Globus pallidus (tissue), 1 donor: ENCODE data around the gene RAB40B.
"Not testable (repeated sequence)": the region's sequence is repeated elsewhere in the genome, so short reads cannot be mapped to it uniquely, and the experiment has no call there.

Source experiments
- DNase-seq: peaks from one replicate; pipeline ENCODE4 v3.0.0-alpha.2; 2015; ENCODE audit warnings: low spot score

Gene RAB40B

GRCh38 chr17:82667668-82668000 is 30.9 kb downstream of the RAB40B start:
- DNase-seq = no peak

- no peak for DNase-seq
Measured at GRCh38 chr17:82666931-82667667, 31.4 kb downstream of the RAB40B start.

- no peak for DNase-seq
Measured at GRCh38 chr17:82665891-82666290, 32.6 kb downstream of the RAB40B start.

- no peak for DNase-seq
Measured at GRCh38 chr17:82665217-82665616, 33.3 kb downstream of the RAB40B start.

- no peak for DNase-seq
Measured at GRCh38 chr17:82664701-82665182, 33.8 kb downstream of the RAB40B start.

GRCh38 chr17:82664276-82664575 is 34.3 kb downstream of the RAB40B start:
- no peak for DNase-seq

- no peak for DNase-seq
Measured at GRCh38 chr17:82663381-82664275, 34.9 kb downstream of the RAB40B start.

- no peak for DNase-seq
Measured at GRCh38 chr17:82662711-82663261, 35.7 kb downstream of the RAB40B start.

- no peak for DNase-seq
Measured at GRCh38 chr17:82661717-82662683, 36.5 kb downstream of the RAB40B start.

GRCh38 chr17:82659886-82660285 is 38.6 kb downstream of the RAB40B start:
- DNase-seq = no peak

GRCh38 chr17:82658796-82659452 is 39.6 kb downstream of the RAB40B start:
- DNase-seq = no peak

- no peak for DNase-seq
Measured at GRCh38 chr17:82658331-82658730, 40.2 kb downstream of the RAB40B start.

- no peak for DNase-seq
Measured at GRCh38 chr17:82657926-82658325, 40.6 kb downstream of the RAB40B start.

GRCh38 chr17:82656266-82656665 is 42.2 kb downstream of the RAB40B start:
- no peak for DNase-seq

GRCh38 chr17:82655523-82655922 is 43.0 kb downstream of the RAB40B start:
- DNase-seq = no peak

- no peak for DNase-seq
Measured at GRCh38 chr17:82655038-82655479, 43.4 kb downstream of the RAB40B start.

GRCh38 chr17:82654611-82655010 is 43.9 kb downstream of the RAB40B start:
- not testable (repeated sequence) for DNase-seq

- no peak for DNase-seq
Measured at GRCh38 chr17:82653651-82654528, 44.6 kb downstream of the RAB40B start.

- DNase-seq = no peak
Measured at GRCh38 chr17:82650723-82651122, 47.8 kb downstream of the RAB40B start.
